WTC11 (cell line): Measurements from ENCODE around the gene ATP13A4. TPM values are rescaled to one million over a fixed set of nuclear protein-coding genes. Genes with fewer than 3 reads are reported as not detected.

Source experiments
- ATAC-seq: fragments of 200-7000 bp; cut with Tn5 transposase; 2 replicates; pipeline ENCODE4 v1.10.0; 2021; ENCODE audit warnings: mild to moderate bottlenecking, moderate library complexity
- CTCF ChIA-PET: fragments of 300-600 bp; sonication (Branson Sonifier 250); formaldehyde crosslinking; loops from one replicate; lab custom pipeline; 2021; ENCODE audit warnings: antibody characterized with exemption; lab: Charles Lee
- POLR2A ChIA-PET: fragments of 350-600 bp; sonication (Branson Sonifier 250); formaldehyde crosslinking; loops from one replicate; lab custom pipeline; 2021; ENCODE audit warnings: antibody characterized with exemption; lab: Charles Lee
- DNase-seq: peaks from one replicate; pipeline ENCODE4 v3.0.0; 2021; ENCODE audit warnings: low spot score
- H3K27ac Mint-ChIP-seq: 2 replicates; pipeline ENCODE4 v1.8.0; 2021; ENCODE audit warnings: mixed read lengths
- H3K27me3 Mint-ChIP-seq: 2 replicates; pipeline ENCODE4 v1.8.0; 2021; ENCODE audit warnings: low read depth, mild to moderate bottlenecking, moderate library complexity, mixed read lengths
- H3K36me3 Mint-ChIP-seq: 2 replicates; pipeline ENCODE4 v1.8.0; 2021; ENCODE audit warnings: mixed read lengths
- H3K4me1 Mint-ChIP-seq: 2 replicates; pipeline ENCODE4 v1.8.0; 2022; ENCODE audit warnings: mixed read lengths
- H3K4me3 Mint-ChIP-seq: 2 replicates; pipeline ENCODE4 v1.8.0; 2021; ENCODE audit warnings: mild to moderate bottlenecking, moderate library complexity, mixed read lengths
- H3K9me3 Mint-ChIP-seq: 2 replicates; pipeline ENCODE4 v1.8.0; 2021; ENCODE audit warnings: mixed read lengths
- ESRRA ChIP-seq: sonication (generic); formaldehyde crosslinking; IDR thresholded peaks from 2 replicates; pipeline ENCODE4 v1.8.1; 2022; ENCODE audit warnings: mild to moderate bottlenecking, missing genetic modification reagents, borderline replicate concordance
- FOXP1 ChIP-seq: sonication (generic); formaldehyde crosslinking; IDR thresholded peaks from 2 replicates; pipeline ENCODE4 v1.8.0; 2022; ENCODE audit warnings: missing genetic modification reagents, mild to moderate bottlenecking, moderate library complexity, borderline replicate concordance
- GRHL2 ChIP-seq: fragments of 250-450 bp; sonication (Bioruptor Pico); IDR thresholded peaks from 2 replicates; pipeline ENCODE4 v1.8.0; 2022; ENCODE audit warnings: mild to moderate bottlenecking, moderate library complexity; ENCODE audit not compliant: insufficient replicate concordance, severe bottlenecking
- MXD4 ChIP-seq: fragments of 250-450 bp; sonication (Bioruptor Pico); IDR thresholded peaks from 2 replicates; pipeline ENCODE4 v1.8.0; 2021; ENCODE audit warnings: mild to moderate bottlenecking, moderate library complexity, borderline replicate concordance
- NFE2L1 ChIP-seq: sonication (generic); formaldehyde crosslinking; IDR thresholded peaks from 2 replicates; pipeline ENCODE4 v1.8.1; 2023; ENCODE audit warnings: missing genetic modification reagents
- NFYB ChIP-seq: sonication (generic); formaldehyde crosslinking; conservative IDR thresholded peaks from 2 replicates; pipeline ENCODE4 v1.8.0; 2022; ENCODE audit warnings: low read depth, missing genetic modification reagents
- SMAD4 ChIP-seq: sonication (generic); formaldehyde crosslinking; IDR thresholded peaks from 2 replicates; pipeline ENCODE4 v1.8.0; 2022; ENCODE audit warnings: mild to moderate bottlenecking, missing genetic modification reagents
- SP1 ChIP-seq: sonication (generic); formaldehyde crosslinking; conservative IDR thresholded peaks from 2 replicates; pipeline ENCODE4 v1.8.1; 2022; ENCODE audit warnings: missing genetic modification reagents
- TEAD4 ChIP-seq: sonication (generic); formaldehyde crosslinking; IDR thresholded peaks from 2 replicates; pipeline ENCODE4 v1.8.0; 2022; ENCODE audit warnings: mild to moderate bottlenecking, missing genetic modification reagents
- ZNF263 ChIP-seq: sonication (generic); formaldehyde crosslinking; IDR thresholded peaks from 2 replicates; pipeline ENCODE4 v1.8.1; 2022; ENCODE audit warnings: low read depth, mild to moderate bottlenecking, moderate library complexity, missing genetic modification reagents
- total RNA-seq: library from RNA; stranded (reverse); gene quantifications from 3 replicates; pipeline ENCODE4 v1.2.3, GENCODE V29; 2021
- TF ChIP-seq, protein P1 (sequence below): fragments of 250-450 bp; sonication (Bioruptor Pico); IDR thresholded peaks from 2 replicates; pipeline ENCODE4 v1.8.0; 2021; ENCODE audit warnings: mild to moderate bottlenecking
- TF ChIP-seq, protein P2 (sequence below): fragments of 250-450 bp; sonication (Bioruptor Pico); IDR thresholded peaks from 2 replicates; pipeline ENCODE4 v1.9.0; 2021; ENCODE audit warnings: mild to moderate bottlenecking
- TF ChIP-seq, protein P3 (sequence below): sonication (generic); formaldehyde crosslinking; conservative IDR thresholded peaks from 2 replicates; pipeline ENCODE4 v1.8.1; 2022; ENCODE audit warnings: mild to moderate bottlenecking, missing genetic modification reagents
- TF ChIP-seq, protein P4 (sequence below): sonication (generic); formaldehyde crosslinking; IDR thresholded peaks from 2 replicates; pipeline ENCODE4 v1.8.0; 2023; ENCODE audit warnings: missing genetic modification reagents
- TF ChIP-seq, protein P5 (sequence below): sonication (generic); formaldehyde crosslinking; IDR thresholded peaks from 2 replicates; pipeline ENCODE4 v1.8.0; 2023; ENCODE audit warnings: missing genetic modification reagents, mild to moderate bottlenecking, borderline replicate concordance

ATP13A4 gene
- total RNA-seq, 1 experiment from 2014 or later, result 0.20 TPM

DNA sequence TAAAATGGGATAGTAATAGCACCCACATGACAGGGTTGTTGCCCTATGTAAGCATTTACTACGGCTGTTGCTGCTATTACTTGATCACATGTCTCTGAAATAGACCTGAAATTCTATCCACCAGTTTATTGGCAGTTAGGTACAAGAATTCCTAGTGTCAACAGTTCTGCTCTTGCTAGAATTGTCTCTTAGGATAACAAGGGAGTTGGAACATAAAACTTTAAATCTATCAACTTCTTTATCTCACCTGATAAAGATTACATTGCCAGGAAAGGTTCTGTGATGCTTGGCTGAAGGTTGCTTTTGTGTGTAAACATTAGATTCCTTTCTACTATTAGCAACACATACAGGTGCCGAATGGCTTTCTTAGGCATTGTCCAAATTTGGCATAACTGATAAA is 38.7 kb downstream of the ATP13A4 start:
- DNase-seq (no peak), ATAC-seq (no peak)
- POLR2A ChIA-PET, result no interaction called here
- no peak for TF ChIP-seq SMAD4 (CRISPR knock-in tag)
- TF ChIP-seq FOXP1, result no peak
- TF ChIP-seq, protein P1, sequence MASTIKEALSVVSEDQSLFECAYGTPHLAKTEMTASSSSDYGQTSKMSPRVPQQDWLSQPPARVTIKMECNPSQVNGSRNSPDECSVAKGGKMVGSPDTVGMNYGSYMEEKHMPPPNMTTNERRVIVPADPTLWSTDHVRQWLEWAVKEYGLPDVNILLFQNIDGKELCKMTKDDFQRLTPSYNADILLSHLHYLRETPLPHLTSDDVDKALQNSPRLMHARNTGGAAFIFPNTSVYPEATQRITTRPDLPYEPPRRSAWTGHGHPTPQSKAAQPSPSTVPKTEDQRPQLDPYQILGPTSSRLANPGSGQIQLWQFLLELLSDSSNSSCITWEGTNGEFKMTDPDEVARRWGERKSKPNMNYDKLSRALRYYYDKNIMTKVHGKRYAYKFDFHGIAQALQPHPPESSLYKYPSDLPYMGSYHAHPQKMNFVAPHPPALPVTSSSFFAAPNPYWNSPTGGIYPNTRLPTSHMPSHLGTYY (CRISPR knock-in tag), result no peak
- TF ChIP-seq, protein P2, sequence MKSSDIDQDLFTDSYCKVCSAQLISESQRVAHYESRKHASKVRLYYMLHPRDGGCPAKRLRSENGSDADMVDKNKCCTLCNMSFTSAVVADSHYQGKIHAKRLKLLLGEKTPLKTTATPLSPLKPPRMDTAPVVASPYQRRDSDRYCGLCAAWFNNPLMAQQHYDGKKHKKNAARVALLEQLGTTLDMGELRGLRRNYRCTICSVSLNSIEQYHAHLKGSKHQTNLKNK (CRISPR knock-in tag), result no peak
- CTCF ChIA-PET, result no interaction called here
- H3K36me3 Mint-ChIP-seq, result no peaks in the 10 kb centered on the region
- no peaks in the 10 kb centered on the region; the same call in 1 of the 2 replicates for H3K27me3 Mint-ChIP-seq
- no peak overlapping the region for H3K4me3 Mint-ChIP-seq
- H3K9me3 Mint-ChIP-seq, result no peaks in the 10 kb centered on the region; the same call in 1 of the 2 replicates
- peaks cover 2% of the 10 kb centered on the region for H3K4me1 Mint-ChIP-seq
- no peak overlapping the region for H3K27ac Mint-ChIP-seq

DNA sequence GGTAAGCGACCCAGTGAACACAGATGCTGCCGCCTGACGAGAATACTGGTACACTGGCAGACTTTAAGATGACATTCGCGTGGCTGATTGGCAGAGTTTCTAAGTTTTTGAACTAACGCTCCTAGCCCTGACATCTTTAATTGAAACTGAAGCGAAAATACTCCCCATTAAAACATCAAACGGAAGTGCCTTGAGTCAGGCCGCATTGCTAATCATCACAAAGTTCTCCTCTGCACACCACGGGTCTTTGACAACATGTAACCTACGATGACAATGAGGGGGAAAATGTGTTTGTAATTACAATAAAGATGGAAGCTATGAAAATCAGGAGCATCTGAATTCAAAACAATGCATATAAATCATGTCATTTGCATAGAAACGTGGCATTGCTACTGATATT is 44.5 kb downstream of the ATP13A4 start:
- POLR2A ChIA-PET, result no interaction called here
- H3K4me3 Mint-ChIP-seq, result no peak overlapping the region
- peaks cover 6% of the 10 kb centered on the region for H3K4me1 Mint-ChIP-seq
- no peak for DNase-seq
- no peak overlapping the region for H3K27ac Mint-ChIP-seq
- no peak for TF ChIP-seq GRHL2 (CRISPR knock-in tag)
- no peak for TF ChIP-seq SP1 (CRISPR knock-in tag)
- no peak for TF ChIP-seq NFE2L1 (CRISPR knock-in tag)
- TF ChIP-seq, protein P3, sequence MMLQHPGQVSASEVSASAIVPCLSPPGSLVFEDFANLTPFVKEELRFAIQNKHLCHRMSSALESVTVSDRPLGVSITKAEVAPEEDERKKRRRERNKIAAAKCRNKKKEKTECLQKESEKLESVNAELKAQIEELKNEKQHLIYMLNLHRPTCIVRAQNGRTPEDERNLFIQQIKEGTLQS (CRISPR knock-in tag), result no peak
- TF ChIP-seq, protein P4, sequence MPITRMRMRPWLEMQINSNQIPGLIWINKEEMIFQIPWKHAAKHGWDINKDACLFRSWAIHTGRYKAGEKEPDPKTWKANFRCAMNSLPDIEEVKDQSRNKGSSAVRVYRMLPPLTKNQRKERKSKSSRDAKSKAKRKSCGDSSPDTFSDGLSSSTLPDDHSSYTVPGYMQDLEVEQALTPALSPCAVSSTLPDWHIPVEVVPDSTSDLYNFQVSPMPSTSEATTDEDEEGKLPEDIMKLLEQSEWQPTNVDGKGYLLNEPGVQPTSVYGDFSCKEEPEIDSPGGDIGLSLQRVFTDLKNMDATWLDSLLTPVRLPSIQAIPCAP (CRISPR knock-in tag), result no peak
- TF ChIP-seq MXD4 (CRISPR knock-in tag), result no peak
- no peak for TF ChIP-seq ESRRA (CRISPR knock-in tag)
- TF ChIP-seq, protein P5, sequence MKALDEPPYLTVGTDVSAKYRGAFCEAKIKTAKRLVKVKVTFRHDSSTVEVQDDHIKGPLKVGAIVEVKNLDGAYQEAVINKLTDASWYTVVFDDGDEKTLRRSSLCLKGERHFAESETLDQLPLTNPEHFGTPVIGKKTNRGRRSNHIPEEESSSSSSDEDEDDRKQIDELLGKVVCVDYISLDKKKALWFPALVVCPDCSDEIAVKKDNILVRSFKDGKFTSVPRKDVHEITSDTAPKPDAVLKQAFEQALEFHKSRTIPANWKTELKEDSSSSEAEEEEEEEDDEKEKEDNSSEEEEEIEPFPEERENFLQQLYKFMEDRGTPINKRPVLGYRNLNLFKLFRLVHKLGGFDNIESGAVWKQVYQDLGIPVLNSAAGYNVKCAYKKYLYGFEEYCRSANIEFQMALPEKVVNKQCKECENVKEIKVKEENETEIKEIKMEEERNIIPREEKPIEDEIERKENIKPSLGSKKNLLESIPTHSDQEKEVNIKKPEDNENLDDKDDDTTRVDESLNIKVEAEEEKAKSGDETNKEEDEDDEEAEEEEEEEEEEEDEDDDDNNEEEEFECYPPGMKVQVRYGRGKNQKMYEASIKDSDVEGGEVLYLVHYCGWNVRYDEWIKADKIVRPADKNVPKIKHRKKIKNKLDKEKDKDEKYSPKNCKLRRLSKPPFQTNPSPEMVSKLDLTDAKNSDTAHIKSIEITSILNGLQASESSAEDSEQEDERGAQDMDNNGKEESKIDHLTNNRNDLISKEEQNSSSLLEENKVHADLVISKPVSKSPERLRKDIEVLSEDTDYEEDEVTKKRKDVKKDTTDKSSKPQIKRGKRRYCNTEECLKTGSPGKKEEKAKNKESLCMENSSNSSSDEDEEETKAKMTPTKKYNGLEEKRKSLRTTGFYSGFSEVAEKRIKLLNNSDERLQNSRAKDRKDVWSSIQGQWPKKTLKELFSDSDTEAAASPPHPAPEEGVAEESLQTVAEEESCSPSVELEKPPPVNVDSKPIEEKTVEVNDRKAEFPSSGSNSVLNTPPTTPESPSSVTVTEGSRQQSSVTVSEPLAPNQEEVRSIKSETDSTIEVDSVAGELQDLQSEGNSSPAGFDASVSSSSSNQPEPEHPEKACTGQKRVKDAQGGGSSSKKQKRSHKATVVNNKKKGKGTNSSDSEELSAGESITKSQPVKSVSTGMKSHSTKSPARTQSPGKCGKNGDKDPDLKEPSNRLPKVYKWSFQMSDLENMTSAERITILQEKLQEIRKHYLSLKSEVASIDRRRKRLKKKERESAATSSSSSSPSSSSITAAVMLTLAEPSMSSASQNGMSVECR (CRISPR knock-in tag), result no peak
- TF ChIP-seq TEAD4, result no peak
- TF ChIP-seq NFYB (CRISPR knock-in tag), result no peak
- TF ChIP-seq ZNF263 (CRISPR knock-in tag), result no peak
- TF ChIP-seq, all 79 proteins: peak for 0
- no peak for ATAC-seq
- no peaks in the 10 kb centered on the region for H3K9me3 Mint-ChIP-seq
- no peaks in the 10 kb centered on the region for H3K27me3 Mint-ChIP-seq
- CTCF ChIA-PET, result no interaction called here
- H3K36me3 Mint-ChIP-seq, result no peaks in the 10 kb centered on the region
